Measurements from ENCODE around the gene HERPUD2.

HERPUD2 gene

DNA sequence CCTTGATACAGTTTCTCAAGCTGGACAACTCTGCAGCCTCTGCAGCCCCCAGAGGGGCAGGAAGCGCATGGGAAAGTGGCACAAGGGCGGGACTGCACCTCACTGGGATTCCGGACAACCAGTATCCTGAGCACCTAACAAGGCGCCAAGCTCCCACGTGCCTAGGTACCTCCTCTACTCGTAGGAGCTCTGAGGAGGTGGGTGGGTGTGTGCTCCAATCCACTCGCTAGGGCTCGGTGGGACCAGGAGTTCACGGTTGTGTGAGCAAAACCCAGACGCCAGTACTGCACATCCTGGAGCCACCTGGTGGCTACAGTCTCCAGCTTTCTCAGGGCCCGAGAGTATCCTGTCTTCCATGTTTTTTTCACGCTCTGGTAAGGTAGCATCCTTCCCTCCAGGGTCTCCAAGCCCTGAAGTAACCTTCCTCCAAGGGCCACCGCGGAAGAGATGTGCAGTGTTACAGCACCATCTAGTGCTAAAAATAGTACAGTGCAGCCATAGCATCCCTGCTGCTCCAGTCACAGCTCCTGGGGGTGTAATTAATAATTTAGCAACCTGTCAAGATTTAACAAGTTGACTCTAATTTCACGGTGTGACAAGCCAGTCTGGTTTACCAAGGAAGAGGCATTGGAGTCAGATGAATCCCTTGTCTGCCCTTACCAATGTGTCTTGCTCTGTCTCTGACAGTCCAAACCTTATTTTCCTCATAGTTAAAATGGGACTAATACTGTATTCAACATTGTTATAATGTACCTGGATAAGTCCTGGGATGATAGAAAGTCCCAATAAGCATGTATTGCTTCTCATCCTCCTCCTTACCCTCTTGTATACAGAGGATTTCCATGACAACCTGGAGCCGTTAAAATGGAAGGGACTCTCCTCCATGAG, 70.4 kb downstream of the HERPUD2 start:
- Histone ChIP-seq H3K4me3 (ENCODE audit: low read length) (peak overlapping the region; percentile 16; the same call in 1 of the 2 replicates), H3K4me1 (ENCODE audit: low read length) (no peaks in the 10 kb centered on the region), H3K27me3 (ENCODE audit: low read depth, low read length) (no peaks in the 10 kb centered on the region), H2AFZ (ENCODE audit: low read depth, low read length) (no peak overlapping the region), H3K4me2 (ENCODE audit: low read length) (peak overlapping the region; percentile 46), H3K9me3 (ENCODE audit: insufficient read depth, low read length) (no peaks in the 10 kb centered on the region), H3K79me2 (ENCODE audit: low read length) (no peaks in the 10 kb centered on the region), H3K36me3 (replicated peaks; ENCODE audit: low read depth, low read length) (no peaks in the 10 kb centered on the region), H3K27ac (ENCODE audit: low read length) (no peak overlapping the region), H3K9ac (ENCODE audit: low read length) (no peak overlapping the region), H4K20me1 (ENCODE audit: insufficient read depth, low read length) (no peaks in the 10 kb centered on the region)
- TF ChIP-seq EZH2phosphoT487 (IDR thresholded peaks at IDR 0.05; ENCODE audit: low read depth) = no peak
- TF ChIP-seq, protein P1, sequence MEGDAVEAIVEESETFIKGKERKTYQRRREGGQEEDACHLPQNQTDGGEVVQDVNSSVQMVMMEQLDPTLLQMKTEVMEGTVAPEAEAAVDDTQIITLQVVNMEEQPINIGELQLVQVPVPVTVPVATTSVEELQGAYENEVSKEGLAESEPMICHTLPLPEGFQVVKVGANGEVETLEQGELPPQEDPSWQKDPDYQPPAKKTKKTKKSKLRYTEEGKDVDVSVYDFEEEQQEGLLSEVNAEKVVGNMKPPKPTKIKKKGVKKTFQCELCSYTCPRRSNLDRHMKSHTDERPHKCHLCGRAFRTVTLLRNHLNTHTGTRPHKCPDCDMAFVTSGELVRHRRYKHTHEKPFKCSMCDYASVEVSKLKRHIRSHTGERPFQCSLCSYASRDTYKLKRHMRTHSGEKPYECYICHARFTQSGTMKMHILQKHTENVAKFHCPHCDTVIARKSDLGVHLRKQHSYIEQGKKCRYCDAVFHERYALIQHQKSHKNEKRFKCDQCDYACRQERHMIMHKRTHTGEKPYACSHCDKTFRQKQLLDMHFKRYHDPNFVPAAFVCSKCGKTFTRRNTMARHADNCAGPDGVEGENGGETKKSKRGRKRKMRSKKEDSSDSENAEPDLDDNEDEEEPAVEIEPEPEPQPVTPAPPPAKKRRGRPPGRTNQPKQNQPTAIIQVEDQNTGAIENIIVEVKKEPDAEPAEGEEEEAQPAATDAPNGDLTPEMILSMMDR (IDR thresholded peaks at IDR 0.05; ENCODE audit: low read depth, low read length) = peak; percentile 94

- H3K9me3 ChIP-seq (ENCODE audit: insufficient read depth, low read length) = no peaks in the 10 kb centered on the region
- H3K27me3 ChIP-seq (ENCODE audit: low read depth, low read length) = no peaks in the 10 kb centered on the region
- H4K20me1 ChIP-seq (ENCODE audit: insufficient read depth, low read length) = no peaks in the 10 kb centered on the region
- no peak overlapping the region for H3K9ac ChIP-seq (ENCODE audit: low read length)
- no peak for TF ChIP-seq EZH2phosphoT487 (IDR thresholded peaks at IDR 0.05; ENCODE audit: low read depth)
- TF ChIP-seq, protein P1 (IDR thresholded peaks at IDR 0.05; ENCODE audit: low read depth, low read length) = no peak
- H3K4me1 ChIP-seq (ENCODE audit: low read length) = no peaks in the 10 kb centered on the region
- H3K4me3 ChIP-seq (ENCODE audit: low read length) = no peak overlapping the region
- no peaks in the 10 kb centered on the region for H3K79me2 ChIP-seq (ENCODE audit: low read length)
- no peak overlapping the region for H2AFZ ChIP-seq (ENCODE audit: low read depth, low read length)
- H3K36me3 ChIP-seq (replicated peaks; ENCODE audit: low read depth, low read length) = no peaks in the 10 kb centered on the region
- no peak overlapping the region for H3K27ac ChIP-seq (ENCODE audit: low read length)
- no peak overlapping the region for H3K4me2 ChIP-seq (ENCODE audit: low read length)
Observed at GRCh38 chr7:35623381-35623780, 71.6 kb downstream of the HERPUD2 start.

DNA sequence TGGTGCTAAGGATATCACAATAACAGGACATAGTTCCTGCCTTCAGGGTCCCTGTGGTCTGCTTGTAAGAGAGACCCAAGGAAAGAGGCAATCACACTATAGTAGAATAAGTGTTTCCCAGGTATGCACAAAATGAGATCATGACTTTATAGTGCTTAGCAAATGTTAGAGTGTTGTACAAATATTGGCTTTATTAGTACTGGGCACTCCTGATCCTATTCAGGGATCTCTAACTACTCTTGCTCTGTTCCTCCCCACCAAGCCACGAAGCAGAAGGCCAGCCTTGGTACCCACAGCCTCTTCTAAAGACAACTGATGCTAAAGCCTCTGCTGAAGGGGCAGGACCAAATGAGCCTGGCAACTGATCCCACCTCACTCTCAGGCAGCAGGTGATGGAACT, 75.1 kb downstream of the HERPUD2 start:
- H3K27me3 ChIP-seq (ENCODE audit: low read depth, low read length) = no peaks in the 10 kb centered on the region

GRCh38 chr7:35617041-35617440, 77.9 kb downstream of the HERPUD2 start:
- Histone ChIP-seq H3K9me3 (ENCODE audit: insufficient read depth, low read length) (no peaks in the 10 kb centered on the region), H3K9ac (ENCODE audit: low read length) (no peak overlapping the region), H3K27me3 (ENCODE audit: low read depth, low read length) (no peaks in the 10 kb centered on the region), H3K4me2 (ENCODE audit: low read length) (no peak overlapping the region), H3K27ac (ENCODE audit: low read length) (no peak overlapping the region), H3K4me3 (ENCODE audit: low read length) (no peak overlapping the region), H2AFZ (ENCODE audit: low read depth, low read length) (no peak overlapping the region), H3K4me1 (ENCODE audit: low read length) (no peaks in the 10 kb centered on the region), H3K79me2 (ENCODE audit: low read length) (no peaks in the 10 kb centered on the region), H4K20me1 (ENCODE audit: insufficient read depth, low read length) (no peaks in the 10 kb centered on the region), H3K36me3 (replicated peaks; ENCODE audit: low read depth, low read length) (no peaks in the 10 kb centered on the region)
- TF ChIP-seq, protein P1 (IDR thresholded peaks at IDR 0.05; ENCODE audit: low read depth, low read length) = no peak
- TF ChIP-seq EZH2phosphoT487 (IDR thresholded peaks at IDR 0.05; ENCODE audit: low read depth) = no peak

More for the DNA sequence above, 75.1 kb downstream of the HERPUD2 start:
- Histone ChIP-seq H2AFZ (ENCODE audit: low read depth, low read length) (no peak overlapping the region), H3K36me3 (replicated peaks; ENCODE audit: low read depth, low read length) (no peaks in the 10 kb centered on the region), H3K79me2 (ENCODE audit: low read length) (no peaks in the 10 kb centered on the region), H3K4me1 (ENCODE audit: low read length) (no peaks in the 10 kb centered on the region), H3K4me3 (ENCODE audit: low read length) (no peak overlapping the region), H4K20me1 (ENCODE audit: insufficient read depth, low read length) (no peaks in the 10 kb centered on the region), H3K27ac (ENCODE audit: low read length) (no peak overlapping the region), H3K9ac (ENCODE audit: low read length) (no peak overlapping the region), H3K9me3 (ENCODE audit: insufficient read depth, low read length) (no peaks in the 10 kb centered on the region), H3K4me2 (ENCODE audit: low read length) (no peak overlapping the region)
- TF ChIP-seq, protein P1 (IDR thresholded peaks at IDR 0.05; ENCODE audit: low read depth, low read length) = no peak
- TF ChIP-seq EZH2phosphoT487 (IDR thresholded peaks at IDR 0.05; ENCODE audit: low read depth) = no peak

All from OCI-LY3 (cell line).